Measurements from ENCODE around the gene PAM16. TPM values are rescaled to one million over a fixed set of nuclear protein-coding genes. Genes with fewer than 3 reads are reported as not detected.

The PAM16 gene
- total RNA-seq, 1 donor from 2014 or later: 62.8 TPM

DNA sequence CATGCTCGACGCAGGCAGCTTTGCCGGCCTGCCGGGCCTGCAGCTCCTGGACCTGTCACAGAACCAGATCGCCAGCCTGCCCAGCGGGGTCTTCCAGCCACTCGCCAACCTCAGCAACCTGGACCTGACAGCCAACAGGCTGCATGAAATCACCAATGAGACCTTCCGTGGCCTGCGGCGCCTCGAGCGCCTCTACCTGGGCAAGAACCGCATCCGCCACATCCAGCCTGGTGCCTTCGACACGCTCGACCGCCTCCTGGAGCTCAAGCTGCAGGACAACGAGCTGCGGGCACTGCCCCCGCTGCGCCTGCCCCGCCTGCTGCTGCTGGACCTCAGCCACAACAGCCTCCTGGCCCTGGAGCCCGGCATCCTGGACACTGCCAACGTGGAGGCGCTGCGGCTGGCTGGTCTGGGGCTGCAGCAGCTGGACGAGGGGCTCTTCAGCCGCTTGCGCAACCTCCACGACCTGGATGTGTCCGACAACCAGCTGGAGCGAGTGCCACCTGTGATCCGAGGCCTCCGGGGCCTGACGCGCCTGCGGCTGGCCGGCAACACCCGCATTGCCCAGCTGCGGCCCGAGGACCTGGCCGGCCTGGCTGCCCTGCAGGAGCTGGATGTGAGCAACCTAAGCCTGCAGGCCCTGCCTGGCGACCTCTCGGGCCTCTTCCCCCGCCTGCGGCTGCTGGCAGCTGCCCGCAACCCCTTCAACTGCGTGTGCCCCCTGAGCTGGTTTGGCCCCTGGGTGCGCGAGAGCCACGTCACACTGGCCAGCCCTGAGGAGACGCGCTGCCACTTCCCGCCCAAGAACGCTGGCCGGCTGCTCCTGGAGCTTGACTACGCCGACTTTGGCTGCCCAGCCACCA lies 30.2 kb upstream of the PAM16 start:
- TF ChIP-seq, protein P1, sequence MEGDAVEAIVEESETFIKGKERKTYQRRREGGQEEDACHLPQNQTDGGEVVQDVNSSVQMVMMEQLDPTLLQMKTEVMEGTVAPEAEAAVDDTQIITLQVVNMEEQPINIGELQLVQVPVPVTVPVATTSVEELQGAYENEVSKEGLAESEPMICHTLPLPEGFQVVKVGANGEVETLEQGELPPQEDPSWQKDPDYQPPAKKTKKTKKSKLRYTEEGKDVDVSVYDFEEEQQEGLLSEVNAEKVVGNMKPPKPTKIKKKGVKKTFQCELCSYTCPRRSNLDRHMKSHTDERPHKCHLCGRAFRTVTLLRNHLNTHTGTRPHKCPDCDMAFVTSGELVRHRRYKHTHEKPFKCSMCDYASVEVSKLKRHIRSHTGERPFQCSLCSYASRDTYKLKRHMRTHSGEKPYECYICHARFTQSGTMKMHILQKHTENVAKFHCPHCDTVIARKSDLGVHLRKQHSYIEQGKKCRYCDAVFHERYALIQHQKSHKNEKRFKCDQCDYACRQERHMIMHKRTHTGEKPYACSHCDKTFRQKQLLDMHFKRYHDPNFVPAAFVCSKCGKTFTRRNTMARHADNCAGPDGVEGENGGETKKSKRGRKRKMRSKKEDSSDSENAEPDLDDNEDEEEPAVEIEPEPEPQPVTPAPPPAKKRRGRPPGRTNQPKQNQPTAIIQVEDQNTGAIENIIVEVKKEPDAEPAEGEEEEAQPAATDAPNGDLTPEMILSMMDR (IDR thresholded peaks at IDR 0.05; ENCODE audit: insufficient read depth, low read length, poor library complexity, severe bottlenecking): no peak
- Histone ChIP-seq H3K27me3 (ENCODE audit: control insufficient read depth, insufficient read depth, low read length) (no peaks in the 10 kb centered on the region), H3K36me3 (ENCODE audit: control insufficient read depth, insufficient read depth, low read length) (peaks cover 3% of the 10 kb centered on the region), H3K4me3 (ENCODE audit: low read depth, low read length) (no peak overlapping the region)
- DNase-seq (ENCODE audit: low read depth): no peak

GRCh38 chr16:4380119-4381063 lies 29.3 kb upstream of the PAM16 start:
- no peaks in the 10 kb centered on the region for H3K27me3 ChIP-seq (ENCODE audit: control insufficient read depth, insufficient read depth, low read length)
- peaks cover 3% of the 10 kb centered on the region for H3K36me3 ChIP-seq (ENCODE audit: control insufficient read depth, insufficient read depth, low read length)
- TF ChIP-seq, protein P1 (IDR thresholded peaks at IDR 0.05; ENCODE audit: insufficient read depth, low read length, poor library complexity, severe bottlenecking): no peak
- no peak overlapping the region for H3K4me3 ChIP-seq (ENCODE audit: low read depth, low read length)
- no peak for DNase-seq (ENCODE audit: low read depth)

- Histone ChIP-seq H3K4me3 (ENCODE audit: low read depth, low read length) (no peak overlapping the region), H3K27me3 (ENCODE audit: control insufficient read depth, insufficient read depth, low read length) (no peaks in the 10 kb centered on the region), H3K36me3 (ENCODE audit: control insufficient read depth, insufficient read depth, low read length) (peaks cover 3% of the 10 kb centered on the region)
- TF ChIP-seq, protein P1 (IDR thresholded peaks at IDR 0.05; ENCODE audit: insufficient read depth, low read length, poor library complexity, severe bottlenecking): no peak
- DNase-seq (ENCODE audit: low read depth): no peak
Measured at GRCh38 chr16:4378999-4379690, 28.0 kb upstream of the PAM16 start.

GRCh38 chr16:4378161-4378666 lies 27.1 kb upstream of the PAM16 start:
- no peaks in the 10 kb centered on the region for H3K27me3 ChIP-seq (ENCODE audit: control insufficient read depth, insufficient read depth, low read length)
- H3K4me3 ChIP-seq (ENCODE audit: low read depth, low read length): no peak overlapping the region
- TF ChIP-seq, protein P1 (IDR thresholded peaks at IDR 0.05; ENCODE audit: insufficient read depth, low read length, poor library complexity, severe bottlenecking): no peak
- no peak for DNase-seq (ENCODE audit: low read depth)
- H3K36me3 ChIP-seq (ENCODE audit: control insufficient read depth, insufficient read depth, low read length): peaks cover 3% of the 10 kb centered on the region

GRCh38 chr16:4377573-4378154 lies 26.5 kb upstream of the PAM16 start:
- TF ChIP-seq, protein P1 (IDR thresholded peaks at IDR 0.05; ENCODE audit: insufficient read depth, low read length, poor library complexity, severe bottlenecking): peak; percentile 42
- H3K27me3 ChIP-seq (ENCODE audit: control insufficient read depth, insufficient read depth, low read length): no peaks in the 10 kb centered on the region
- H3K4me3 ChIP-seq (ENCODE audit: low read depth, low read length): no peak overlapping the region
- DNase-seq (ENCODE audit: low read depth): no peak
- H3K36me3 ChIP-seq (ENCODE audit: control insufficient read depth, insufficient read depth, low read length): peaks cover under 1% of the 10 kb centered on the region

All from kidney epithelial cell (primary cell).